Epithelial cell of proximal tubule (primary cell): ENCODE data around the gene FLNB. TPM values are rescaled to one million over a fixed set of nuclear protein-coding genes. Genes with fewer than 3 reads are reported as not detected.

ENCODE experiments used
- DNase-seq: peaks from one replicate; pipeline ENCODE4 v3.0.0-alpha.2; 2011; ENCODE audit warnings: low read depth
- H3K4me3 ChIP-seq: 2 replicates; pipeline ENCODE4 v1.5.1; 2011; ENCODE audit warnings: low read depth, mild to moderate bottlenecking, low read length
- CTCF ChIP-seq: conservative IDR thresholded peaks from 2 replicates; pipeline ENCODE4 v1.5.1; 2012; ENCODE audit warnings: low read depth, mild to moderate bottlenecking, low read length
- total RNA-seq: library from RNA; depleted of rRNA; stranded (reverse); fragments of >200 nt; gene quantifications from 2 replicates; pipeline ENCODE4 v1.2.3, GENCODE V29; 2015

FLNB gene
- total RNA-seq, 1 donor from 2014 or later: 223 TPM

DNA sequence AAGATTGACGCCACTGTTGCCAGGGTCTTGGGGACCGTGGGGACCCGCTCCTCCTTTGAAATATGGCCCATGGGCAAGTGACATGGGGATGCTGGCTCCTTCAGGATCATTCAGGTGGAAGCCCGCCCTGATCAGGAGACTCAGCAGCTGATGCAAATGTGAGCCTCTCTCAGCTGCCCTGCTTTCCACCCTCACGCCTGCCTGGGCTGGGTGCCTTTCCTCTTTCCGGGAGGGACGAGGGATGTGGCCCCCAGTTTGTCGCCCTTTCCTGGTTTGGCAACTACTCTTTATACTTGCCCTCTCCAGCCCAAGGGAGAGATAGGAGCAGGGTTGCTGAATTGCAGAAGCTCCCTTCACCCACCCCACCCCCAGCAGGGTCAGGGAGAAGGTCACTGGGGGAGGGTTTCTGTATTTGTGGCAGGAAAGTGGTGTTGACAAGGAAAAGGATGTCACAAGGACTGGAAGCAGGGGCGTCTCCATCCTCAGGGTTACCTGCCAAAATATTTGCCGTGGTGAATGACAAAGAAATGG, 180.8 kb downstream of the FLNB start:
- TF ChIP-seq CTCF: no peak
- no peak overlapping the region for H3K4me3 ChIP-seq
- DNase-seq: no peak

- no peak for TF ChIP-seq CTCF
- no peak for DNase-seq
- H3K4me3 ChIP-seq: no peak overlapping the region
Measured at GRCh38 chr3:58189691-58190090, 181.5 kb downstream of the FLNB start.

DNA sequence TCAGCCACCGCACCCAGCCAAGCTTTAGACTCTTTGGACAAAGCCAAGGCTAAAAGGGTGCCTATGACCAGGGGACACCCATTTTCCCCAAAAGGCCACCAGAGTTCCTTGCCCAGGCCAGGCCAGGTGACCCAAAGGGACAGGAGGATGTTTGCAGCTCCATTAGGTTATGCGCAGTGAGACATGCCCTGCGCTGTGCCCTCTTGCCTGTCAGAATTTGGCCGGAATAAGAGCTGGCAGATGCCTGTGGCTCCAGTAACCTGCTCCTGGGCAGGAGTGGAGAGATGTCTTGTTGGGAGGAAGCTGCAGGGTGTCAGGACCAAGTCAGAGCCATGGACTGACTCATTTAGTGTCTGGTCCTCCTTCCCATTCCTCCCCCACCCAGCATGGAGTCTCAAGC, 182.1 kb downstream of the FLNB start:
- no peak overlapping the region for H3K4me3 ChIP-seq
- DNase-seq: no peak
- TF ChIP-seq CTCF: no peak

- H3K4me3 ChIP-seq: no peak overlapping the region
- DNase-seq: no peak
- no peak for TF ChIP-seq CTCF
Measured at GRCh38 chr3:58190882-58191281, 182.7 kb downstream of the FLNB start.

DNA sequence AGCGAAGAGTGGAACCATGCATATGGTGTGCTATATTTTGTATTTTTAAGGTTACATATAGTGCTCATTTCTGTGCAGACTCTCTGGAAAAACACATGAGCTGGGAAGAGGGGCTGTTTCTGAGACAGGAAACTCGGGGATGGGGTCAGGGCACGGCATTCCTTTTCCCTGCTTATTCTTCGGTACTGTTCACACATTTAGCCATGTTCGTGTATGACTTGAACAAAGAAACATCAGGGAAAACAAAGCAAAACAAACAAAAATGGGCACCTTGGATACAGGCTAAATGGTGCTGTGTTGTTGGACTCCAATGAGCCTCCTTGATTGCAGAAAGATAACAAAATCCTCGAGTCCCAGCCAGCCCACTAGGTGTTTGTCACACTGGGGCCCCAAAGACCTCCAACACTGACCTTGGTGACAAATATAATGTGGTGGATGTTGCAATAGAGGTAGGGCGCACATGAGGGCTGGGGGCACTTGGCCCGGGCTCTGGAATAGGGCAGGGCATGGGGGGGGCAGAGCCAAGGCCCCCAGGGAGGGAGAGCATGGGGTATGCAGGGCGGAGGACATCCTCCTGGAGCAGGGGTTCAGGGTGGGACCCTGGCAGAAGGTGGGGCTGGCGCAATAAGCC, 183.3 kb downstream of the FLNB start:
- TF ChIP-seq CTCF: no peak
- H3K4me3 ChIP-seq: no peak overlapping the region
- DNase-seq: no peak

DNA sequence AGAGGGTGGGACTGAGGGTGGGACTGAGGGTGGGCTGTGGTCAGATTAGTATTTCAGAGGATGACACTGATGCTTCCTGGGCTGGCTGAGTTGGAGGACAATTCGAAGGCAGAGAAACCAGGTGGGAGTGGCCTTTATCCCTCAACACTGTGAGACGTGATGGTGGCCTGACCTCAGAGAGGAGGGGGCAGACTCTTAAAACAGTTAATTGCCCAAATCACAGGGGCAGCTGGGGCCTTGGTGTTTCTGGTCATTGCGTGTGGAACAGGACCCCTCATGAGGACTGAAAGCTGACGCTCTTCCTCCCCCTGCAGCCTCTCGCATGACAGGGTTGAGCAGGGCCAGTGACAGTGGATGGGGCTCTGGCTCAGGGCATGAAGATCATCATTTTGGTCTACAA, 183.8 kb downstream of the FLNB start:
- no peak for TF ChIP-seq CTCF
- no peak overlapping the region for H3K4me3 ChIP-seq
- DNase-seq: no peak
